ENCODE results near the gene CDH23.

DNA sequence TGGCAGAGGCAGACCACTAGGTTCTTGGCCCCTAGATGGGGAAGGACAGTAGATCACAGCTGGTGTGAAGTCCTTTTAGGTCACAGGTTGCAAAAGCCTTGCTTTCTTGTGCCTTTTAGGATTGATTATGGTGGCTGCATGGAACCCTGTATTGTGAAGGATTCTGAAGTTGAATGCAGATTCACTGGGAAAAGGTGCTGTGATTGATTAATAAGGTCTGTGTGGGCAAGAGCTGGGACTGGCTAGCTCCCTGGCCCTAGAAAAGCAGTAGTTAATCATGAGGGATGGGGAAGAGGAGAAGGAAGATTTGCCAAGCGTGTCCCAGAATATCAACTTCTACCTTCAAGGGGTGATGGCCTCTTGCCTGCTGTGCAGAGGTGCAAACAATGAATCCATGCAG lies 105.5 kb downstream of the CDH23 start:
- TF ChIP-seq POLR2A (IDR thresholded peaks at IDR 0.05; ENCODE audit: low read length): no peak
- TF ChIP-seq GATA1 (IDR thresholded peaks at IDR 0.05; ENCODE audit: low read depth, low read length): no peak

Data from erythroblast (primary cell).